Testis (tissue), 3 donors: ENCODE results near the gene DESI2. TPM values are rescaled to one million over a fixed set of nuclear protein-coding genes. Genes with fewer than 3 reads are reported as not detected.
A peak's percentile ranks its signal among the peaks of the same experiment; 100 is the strongest.

Experiments used
- DNase-seq: peaks from one replicate; pipeline ENCODE4 v3.0.0-alpha.2; 2019
- H3K27ac ChIP-seq, 2 donors: fragments of 200-600 bp; sonication (generic); one replicate each; pipeline ENCODE4 v1.5.1; 2019
- H3K27me3 ChIP-seq: fragments of 200-600 bp; sonication (generic); one replicate; pipeline ENCODE4 v1.5.1; 2019
- H3K36me3 ChIP-seq: fragments of 200-600 bp; sonication (generic); one replicate; pipeline ENCODE4 v1.5.1; 2017; ENCODE audit warnings: low read depth; ENCODE audit errors: missing control alignments
- H3K4me1 ChIP-seq: fragments of 200-600 bp; sonication (generic); one replicate; pipeline ENCODE4 v1.5.1; 2019
- H3K4me3 ChIP-seq, 2 donors: fragments of 200-600 bp; sonication (generic); one replicate each; pipeline ENCODE4 v1.5.1; 2017 to 2019
- H3K9me3 ChIP-seq: fragments of 200-600 bp; sonication (generic); one replicate; pipeline ENCODE4 v1.5.1; 2017
- CTCF ChIP-seq, 3 experiments: fragments of 450-650 bp in 2 of 3; fragments of 200-600 bp in 1 of 3; sonication (generic) in 1 of 3; IDR thresholded peaks; one replicate each; pipeline ENCODE4 v1.5.1; 2016 to 2019; ENCODE audit warnings: antibody characterized with exemption in 3 of 3, mild to moderate bottlenecking in 2 of 3, moderate library complexity in 1 of 3
- POLR2A ChIP-seq: fragments of 450-650 bp; IDR thresholded peaks from one replicate; pipeline ENCODE4 v1.6.1; 2017; ENCODE audit warnings: antibody characterized with exemption, mild to moderate bottlenecking, moderate library complexity
- WGBS, 2 donors: methylation state at CpG; one replicate each; pipeline ENCODE4 v1.1.5; 2018; 5-methylcytosine and 5-hydroxymethylcytosine counted together
- intact Hi-C: fragments of 100-400 bp; cut with DNase I; formaldehyde crosslinking; loops from one replicate; pipeline ENCODE4 v1.15.1; 2023; ENCODE audit warnings: low total_unique reads
- polyA plus RNA-seq: library from polyadenylated mRNA; stranded (reverse); fragments of 350-450 nt; fragmentation: Illumina TruSeq; extraction: RNeasy Lipid Tissue Mini Kit (QIAGEN cat#74804); gene quantifications from one replicate; pipeline ENCODE4 v1.2.3, GENCODE V29; 2014; ENCODE audit warnings: low read depth, low replicate concordance; ENCODE audit not compliant: insufficient read depth
- total RNA-seq, 2 donors: library from RNA; depleted of rRNA; stranded (reverse); fragments of >200 nt; gene quantifications; one replicate each; pipeline ENCODE4 v1.2.3, GENCODE V29; 2016

DESI2 gene
- total and polyA plus RNA-seq, 3 donors from 2014 or later, result 70.0 to 114 (median 72.7) TPM

- 90 to 96% methylated on average over 7 of the region's 7 CpGs for WGBS, 2 donors
- Histone ChIP-seq H3K27ac (no peak overlapping the region), H3K36me3 (no peaks in the 10 kb centered on the region), H3K9me3 (no peaks in the 10 kb centered on the region), H3K27me3 (no peaks in the 10 kb centered on the region), H3K4me3 (no peak overlapping the region), H3K4me1 (no peaks in the 10 kb centered on the region)
- no peak for DNase-seq
- TF ChIP-seq POLR2A, result no peak
- no peak for TF ChIP-seq CTCF (IDR thresholded peaks at IDR 0.05)
- intact Hi-C loops, result no loop called here
These were observed 59.7 kb downstream of the DESI2 start for GRCh38 chr1:244712669-244713068.

GRCh38 chr1:244713332-244713731 lies 60.4 kb downstream of the DESI2 start:
- no peak overlapping the region for H3K27ac ChIP-seq
- 91 to 93% methylated on average over 8 of the region's 8 CpGs for WGBS, 2 donors
- intact Hi-C loops, result no loop called here
- no peak for DNase-seq
- H3K9me3 ChIP-seq, result no peaks in the 10 kb centered on the region
- H3K36me3 ChIP-seq, result no peaks in the 10 kb centered on the region
- TF ChIP-seq POLR2A (no peak), CTCF (IDR thresholded peaks at IDR 0.05) (no peak)
- H3K27me3 ChIP-seq, result no peaks in the 10 kb centered on the region
- H3K4me3 ChIP-seq, result no peak overlapping the region
- no peaks in the 10 kb centered on the region for H3K4me1 ChIP-seq

DNA sequence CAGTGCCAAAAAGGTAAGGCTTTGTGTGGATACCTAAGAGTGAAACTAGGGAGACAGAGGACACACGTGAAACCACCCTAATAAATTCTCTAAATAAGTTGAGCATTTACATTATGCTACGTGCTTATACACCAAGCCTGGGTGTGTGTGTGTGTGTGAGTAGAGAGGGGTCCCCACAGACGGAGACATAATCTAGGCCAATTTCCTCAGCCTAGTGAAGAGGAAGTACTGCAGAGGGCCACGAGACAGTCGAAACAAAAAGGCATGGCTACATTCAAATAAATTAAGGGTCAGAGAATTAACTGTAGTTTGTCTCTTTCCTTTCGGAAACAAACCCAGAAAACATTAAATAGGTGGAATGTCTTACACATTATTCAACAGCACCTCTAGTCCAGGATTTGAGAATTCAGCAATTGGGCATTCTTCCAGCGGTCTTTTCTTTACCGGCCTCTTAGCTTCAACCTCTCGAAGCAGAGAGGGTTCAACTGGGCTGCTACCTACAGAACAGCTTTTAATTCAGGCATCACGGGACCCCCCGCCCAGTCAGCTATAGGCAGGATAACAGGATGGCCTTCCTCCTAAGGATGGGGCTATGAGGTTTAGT lies 75.0 kb downstream of the DESI2 start:
- H3K27me3 ChIP-seq, result no peaks in the 10 kb centered on the region
- H3K36me3 ChIP-seq, result no peaks in the 10 kb centered on the region
- DNase-seq, result no peak
- H3K4me3 ChIP-seq, result no peak overlapping the region
- no peak overlapping the region for H3K27ac ChIP-seq
- TF ChIP-seq POLR2A, result no peak
- TF ChIP-seq CTCF (IDR thresholded peaks at IDR 0.05), result no peak
- H3K4me1 ChIP-seq, result no peaks in the 10 kb centered on the region
- no peaks in the 10 kb centered on the region for H3K9me3 ChIP-seq
- intact Hi-C loops, result no loop called here
- 85 to 88% methylated on average over 11 of the region's 11 CpGs for WGBS, 2 donors

DNA sequence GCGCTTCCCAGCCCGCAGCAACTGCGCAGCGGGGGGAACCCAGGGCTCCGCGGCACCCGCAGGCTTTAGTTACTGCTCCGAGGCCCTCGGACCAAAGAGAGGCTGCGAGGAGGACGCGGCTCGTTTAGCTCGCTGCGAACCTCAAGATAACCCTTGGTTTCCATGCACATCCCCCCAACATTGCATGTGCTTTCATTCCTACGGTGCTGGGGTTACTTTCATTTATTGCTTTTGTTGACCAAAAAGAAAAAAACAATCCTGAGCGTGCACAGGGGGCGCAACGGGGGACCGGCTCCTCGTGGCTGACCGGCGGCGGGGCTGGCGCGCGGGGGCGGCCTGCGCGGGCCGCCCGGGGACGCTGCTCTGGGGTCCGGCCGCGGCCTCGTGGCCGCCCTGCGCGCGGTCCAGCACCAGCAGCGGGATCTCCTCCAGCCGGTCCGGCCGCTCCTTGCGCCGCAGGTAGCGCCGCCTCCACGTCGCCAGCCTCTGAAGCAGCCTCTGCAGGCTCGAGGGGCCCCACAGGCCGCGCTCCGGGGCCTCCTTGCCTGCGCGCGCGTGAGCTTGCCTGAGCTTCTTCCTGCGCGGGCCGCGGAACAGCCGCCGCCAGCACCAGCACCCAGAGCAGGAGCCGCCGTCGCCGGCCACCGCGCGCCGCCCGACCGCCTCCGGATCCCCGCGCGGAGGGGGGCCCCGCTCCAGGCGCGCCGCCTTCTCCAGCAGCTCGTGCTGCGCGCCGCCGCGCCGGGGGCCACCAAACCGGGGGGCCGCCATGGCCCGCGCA lies 77.4 kb downstream of the DESI2 start:
- intact Hi-C loops, result no loop called here
- WGBS, 2 donors, result 0% methylated on average over 45 to 63 of the region's 94 CpGs
- peak overlapping the region in 1 of 2 donors; percentile 61 for H3K27ac ChIP-seq

More for the DNA sequence above, 77.4 kb downstream of the DESI2 start:
- Histone ChIP-seq H3K36me3 (no peaks in the 10 kb centered on the region), H3K27me3 (no peaks in the 10 kb centered on the region), H3K9me3 (no peaks in the 10 kb centered on the region), H3K4me1 (no peaks in the 10 kb centered on the region), H3K4me3 (peak overlapping the region; percentile 58 to 61)
- TF ChIP-seq CTCF (IDR thresholded peaks at IDR 0.05), result no peak
- TF ChIP-seq POLR2A, result no peak
- peak; percentile 53 for DNase-seq
